Stimulated activated naive CD8-positive, alpha-beta T cell treated with anti-CD3 and anti-CD28 coated beads, Interleukin-15, Interleukin-2, amounts not matched to agents 100 ng/mL and 50 ng/mL, for 24 hours (primary cell): ENCODE data around the gene CYB5A.

Source experiments
- H3K27ac Mint-ChIP-seq: one replicate; pipeline ENCODE4 v1.8.0; 2021; ENCODE audit warnings: mild to moderate bottlenecking, mixed read lengths
- H3K27me3 Mint-ChIP-seq: one replicate; pipeline ENCODE4 v1.8.0; 2021; ENCODE audit warnings: mixed read lengths
- H3K36me3 Mint-ChIP-seq: one replicate; pipeline ENCODE4 v1.8.0; 2021; ENCODE audit warnings: low read depth, mixed read lengths
- H3K4me1 Mint-ChIP-seq: one replicate; pipeline ENCODE4 v1.8.0; 2021; ENCODE audit warnings: low read depth, mixed read lengths
- H3K4me3 Mint-ChIP-seq: one replicate; pipeline ENCODE4 v1.8.0; 2021; ENCODE audit warnings: mild to moderate bottlenecking, mixed read lengths
- H3K9me3 Mint-ChIP-seq: one replicate; pipeline ENCODE4 v1.8.0; 2021; ENCODE audit warnings: mixed read lengths

CYB5A gene

DNA sequence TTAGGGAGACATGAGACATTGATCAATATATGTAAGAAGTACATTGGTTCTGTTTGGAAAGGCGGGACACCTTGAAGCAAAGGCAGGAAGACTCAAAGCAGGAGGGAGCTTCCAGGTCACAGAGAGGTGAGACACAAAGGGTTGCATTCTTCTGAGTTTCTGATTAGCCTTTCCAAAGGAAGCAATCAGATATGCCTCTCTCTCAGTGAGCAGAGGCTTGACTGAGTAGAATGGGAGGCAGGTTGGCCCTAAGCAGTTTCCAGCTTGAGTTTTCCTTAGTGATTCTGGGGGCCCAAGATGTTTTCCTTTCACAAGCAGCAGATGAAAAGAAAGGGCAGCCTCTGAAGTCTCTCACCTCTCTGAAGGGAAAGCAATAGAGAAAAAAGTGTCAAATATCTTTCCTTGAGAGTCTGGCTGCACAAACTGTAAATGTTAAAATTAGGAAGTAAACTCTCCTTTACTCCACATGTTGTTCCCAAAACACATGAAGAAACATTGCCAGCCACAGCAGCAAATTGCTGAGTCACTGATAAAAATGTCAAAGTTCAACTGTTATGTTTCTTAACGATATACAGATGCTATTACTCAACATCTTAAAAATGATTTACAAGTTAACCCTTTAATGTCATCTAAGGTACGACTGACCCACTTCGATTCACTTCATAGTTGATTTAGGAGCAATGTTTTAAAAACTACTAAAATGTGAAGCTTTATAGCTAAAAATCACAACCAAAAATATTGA lies 40.3 kb downstream of the CYB5A start:
- Mint-ChIP-seq H3K4me1 (peaks cover 20% of the 10 kb centered on the region), H3K36me3 (peaks cover 17% of the 10 kb centered on the region), H3K9me3 (no peaks in the 10 kb centered on the region), H3K27me3 (no peaks in the 10 kb centered on the region), H3K27ac (peak overlapping the region; percentile 45), H3K4me3 (no peak overlapping the region)

DNA sequence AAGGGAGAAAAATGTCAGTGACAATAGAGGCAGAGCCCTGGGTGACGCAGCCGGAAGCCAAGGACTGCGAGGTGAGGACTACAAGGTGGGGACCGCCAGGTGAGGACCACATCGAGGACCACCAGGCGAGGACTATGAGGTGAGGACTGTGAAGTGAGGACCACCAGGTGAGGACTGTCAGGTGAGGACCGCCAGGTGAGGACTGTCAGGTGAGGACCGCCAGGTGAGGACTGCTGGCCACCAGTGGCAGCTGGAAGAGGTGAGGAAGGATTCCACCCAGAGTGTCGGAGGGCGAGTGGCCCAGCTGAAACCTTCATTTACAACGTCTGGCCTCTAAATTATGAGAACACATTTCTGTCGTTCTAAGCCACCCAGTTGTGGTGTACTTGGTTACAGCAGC lies 41.6 kb downstream of the CYB5A start:
- no peak overlapping the region for H3K27ac Mint-ChIP-seq
- peaks cover 15% of the 10 kb centered on the region for H3K36me3 Mint-ChIP-seq
- no peaks in the 10 kb centered on the region for H3K9me3 Mint-ChIP-seq
- H3K4me3 Mint-ChIP-seq: no peak overlapping the region
- H3K27me3 Mint-ChIP-seq: no peaks in the 10 kb centered on the region
- peaks cover 20% of the 10 kb centered on the region for H3K4me1 Mint-ChIP-seq

DNA sequence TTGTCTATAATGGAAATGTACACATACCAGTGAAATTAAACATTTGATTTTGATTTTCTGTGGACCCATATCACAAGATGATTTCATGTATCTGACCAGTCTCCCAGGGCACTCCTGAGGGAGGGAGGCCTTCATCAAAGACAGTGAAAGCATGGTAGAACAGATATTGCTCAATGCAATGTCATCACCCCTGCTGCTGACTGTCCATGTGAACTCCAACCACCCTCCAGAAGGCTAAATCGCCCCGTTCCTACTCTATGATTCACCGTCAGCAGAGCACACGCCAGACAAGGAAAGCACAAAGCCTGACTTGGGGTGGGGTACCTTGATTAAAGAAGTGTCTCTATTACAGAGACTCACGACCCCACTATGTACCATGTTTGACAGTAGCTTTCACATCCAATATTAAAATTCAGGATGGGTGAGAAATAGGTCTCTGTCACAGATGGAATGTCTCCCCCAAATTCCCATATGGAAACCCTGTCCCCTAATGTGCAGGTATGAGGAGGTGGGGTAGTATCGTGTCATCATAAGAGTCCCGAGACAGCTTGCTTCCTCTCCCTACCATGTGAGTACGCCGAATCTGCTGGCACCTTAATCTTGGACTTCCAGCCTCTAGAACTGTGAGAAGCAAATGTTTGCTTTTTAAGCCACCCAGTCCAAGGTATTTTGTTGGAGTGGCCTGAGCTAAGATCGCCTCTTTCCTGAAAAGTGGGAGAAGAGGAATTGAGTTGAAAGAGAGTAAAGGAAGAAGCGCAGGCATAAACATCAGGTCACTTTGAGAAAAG lies 42.4 kb downstream of the CYB5A start:
- Mint-ChIP-seq H3K36me3 (peaks cover 10% of the 10 kb centered on the region), H3K27ac (no peak overlapping the region), H3K4me1 (peaks cover 20% of the 10 kb centered on the region), H3K4me3 (no peak overlapping the region), H3K27me3 (no peaks in the 10 kb centered on the region), H3K9me3 (no peaks in the 10 kb centered on the region)

DNA sequence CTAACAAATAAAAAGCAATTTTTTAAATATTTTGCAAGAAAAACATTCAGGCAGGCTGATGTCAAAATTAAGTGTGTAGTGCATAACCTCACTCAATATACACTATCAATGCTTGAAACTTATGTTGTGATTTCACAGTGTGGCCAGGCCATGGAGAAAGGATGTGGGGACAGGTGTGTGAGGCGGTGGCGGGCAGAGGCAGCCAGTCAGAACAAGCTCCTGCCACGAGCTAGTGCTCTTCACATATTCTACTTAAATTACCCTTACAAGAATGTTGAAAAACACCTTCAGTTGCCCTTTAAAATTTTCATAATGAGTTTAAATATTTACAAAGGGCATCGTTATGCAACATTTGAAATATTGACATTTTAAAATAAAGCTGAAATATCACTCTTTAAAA lies 43.2 kb downstream of the CYB5A start:
- peaks cover 20% of the 10 kb centered on the region for H3K4me1 Mint-ChIP-seq
- H3K27ac Mint-ChIP-seq: peak overlapping the region; percentile 47
- no peaks in the 10 kb centered on the region for H3K27me3 Mint-ChIP-seq
- no peaks in the 10 kb centered on the region for H3K9me3 Mint-ChIP-seq
- no peak overlapping the region for H3K4me3 Mint-ChIP-seq
- H3K36me3 Mint-ChIP-seq: peaks cover 10% of the 10 kb centered on the region

DNA sequence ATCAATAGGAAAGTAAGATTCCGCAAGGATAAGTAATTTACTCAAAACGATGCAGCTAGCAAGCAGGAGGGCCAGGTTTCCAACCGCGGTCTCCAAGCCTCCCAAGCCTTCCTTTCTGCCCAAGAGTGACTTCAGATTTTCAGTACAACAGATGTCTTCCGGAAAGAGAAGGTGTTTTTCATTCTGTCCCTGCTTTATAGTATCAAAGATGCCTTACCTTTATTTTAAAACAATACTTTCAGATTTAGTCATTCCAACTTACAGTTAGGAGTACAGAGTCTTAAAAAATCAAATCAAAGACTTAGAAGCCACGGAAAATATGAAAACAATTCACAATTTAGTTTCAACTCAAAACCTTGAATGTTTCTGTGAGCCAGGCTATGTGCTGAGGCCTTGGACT lies 43.6 kb downstream of the CYB5A start:
- H3K4me1 Mint-ChIP-seq: peaks cover 20% of the 10 kb centered on the region
- H3K9me3 Mint-ChIP-seq: no peaks in the 10 kb centered on the region
- peaks cover 10% of the 10 kb centered on the region for H3K36me3 Mint-ChIP-seq
- no peak overlapping the region for H3K4me3 Mint-ChIP-seq
- peak overlapping the region; percentile 47 for H3K27ac Mint-ChIP-seq
- no peaks in the 10 kb centered on the region for H3K27me3 Mint-ChIP-seq

DNA sequence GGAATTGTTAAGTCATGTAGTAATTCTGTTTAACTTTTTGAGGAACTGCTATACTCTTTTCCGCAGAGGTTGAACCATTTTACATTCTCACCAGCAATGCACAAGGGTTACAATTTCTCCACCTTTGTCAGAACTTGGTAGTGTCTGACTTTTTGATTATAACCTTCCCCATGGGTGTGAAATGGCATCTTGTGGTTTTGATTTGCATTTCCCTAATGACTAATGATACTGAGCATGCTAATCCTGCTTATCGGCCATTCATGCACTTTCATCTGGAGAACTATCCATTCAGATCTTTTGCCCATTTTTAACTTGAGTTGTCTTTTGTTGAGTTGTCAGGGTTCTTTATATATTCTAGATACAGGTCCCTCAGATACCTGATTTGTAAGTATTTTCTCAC lies 47.2 kb downstream of the CYB5A start:
- no peak overlapping the region for H3K27ac Mint-ChIP-seq
- H3K36me3 Mint-ChIP-seq: no peaks in the 10 kb centered on the region
- no peaks in the 10 kb centered on the region for H3K9me3 Mint-ChIP-seq
- H3K4me3 Mint-ChIP-seq: no peak overlapping the region
- no peaks in the 10 kb centered on the region for H3K27me3 Mint-ChIP-seq
- H3K4me1 Mint-ChIP-seq: peaks cover 10% of the 10 kb centered on the region

DNA sequence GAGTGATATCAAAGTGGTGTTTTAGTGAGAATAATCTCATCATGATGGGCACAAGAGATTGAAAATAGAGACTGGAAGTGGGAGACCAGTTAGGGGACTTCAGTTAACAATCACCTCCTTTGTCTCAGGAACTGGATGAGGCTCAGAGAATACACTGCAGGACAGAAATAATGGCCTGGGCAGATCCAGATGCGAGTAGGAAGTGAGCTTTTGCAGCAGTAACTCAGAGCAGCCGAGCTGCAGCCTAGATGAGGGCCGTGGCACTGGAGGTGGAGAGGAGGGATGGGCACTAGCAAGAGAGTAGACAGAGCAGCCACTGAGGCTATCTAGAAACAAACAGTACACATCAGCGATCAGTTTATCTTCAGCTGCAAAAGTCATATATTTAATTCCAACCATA lies 48.6 kb downstream of the CYB5A start:
- Mint-ChIP-seq H3K4me1 (peaks cover 2% of the 10 kb centered on the region), H3K27me3 (no peaks in the 10 kb centered on the region), H3K4me3 (no peak overlapping the region), H3K36me3 (no peaks in the 10 kb centered on the region), H3K27ac (no peak overlapping the region), H3K9me3 (no peaks in the 10 kb centered on the region)

DNA sequence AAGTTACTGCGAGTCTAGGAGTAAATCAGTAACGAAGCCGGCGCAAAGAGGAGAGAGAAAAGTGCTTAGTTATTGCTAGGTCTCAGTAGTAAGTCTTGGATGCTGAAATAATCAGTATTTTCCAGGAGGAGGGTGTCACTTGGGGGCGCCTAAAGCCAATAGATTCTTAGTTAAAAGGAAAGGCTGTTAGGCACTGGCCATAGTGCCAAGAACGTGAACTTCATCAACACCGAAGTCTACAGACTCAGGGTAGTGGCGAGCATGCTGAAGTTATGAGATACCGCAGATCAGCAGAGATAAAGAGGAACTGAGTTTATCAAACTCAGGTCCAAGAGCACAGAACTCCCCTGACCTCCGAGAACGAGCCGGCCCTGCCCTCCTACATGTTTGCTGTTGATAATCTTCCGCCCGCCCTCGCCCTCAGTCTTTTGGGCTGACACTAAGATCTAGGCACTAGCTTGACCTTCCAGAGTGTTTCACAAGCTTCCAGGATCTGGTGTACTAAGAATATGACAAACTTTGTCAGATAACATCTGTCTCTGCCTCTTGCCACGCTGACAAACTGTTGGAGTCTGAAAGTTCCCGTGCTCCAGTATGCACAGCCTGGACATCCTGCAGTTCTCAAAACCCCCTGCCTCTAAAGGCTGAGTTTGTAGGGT lies 49.2 kb downstream of the CYB5A start:
- Mint-ChIP-seq H3K27me3 (peaks cover 5% of the 10 kb centered on the region), H3K9me3 (no peaks in the 10 kb centered on the region), H3K27ac (no peak overlapping the region), H3K4me1 (no peaks in the 10 kb centered on the region), H3K36me3 (no peaks in the 10 kb centered on the region), H3K4me3 (no peak overlapping the region)

DNA sequence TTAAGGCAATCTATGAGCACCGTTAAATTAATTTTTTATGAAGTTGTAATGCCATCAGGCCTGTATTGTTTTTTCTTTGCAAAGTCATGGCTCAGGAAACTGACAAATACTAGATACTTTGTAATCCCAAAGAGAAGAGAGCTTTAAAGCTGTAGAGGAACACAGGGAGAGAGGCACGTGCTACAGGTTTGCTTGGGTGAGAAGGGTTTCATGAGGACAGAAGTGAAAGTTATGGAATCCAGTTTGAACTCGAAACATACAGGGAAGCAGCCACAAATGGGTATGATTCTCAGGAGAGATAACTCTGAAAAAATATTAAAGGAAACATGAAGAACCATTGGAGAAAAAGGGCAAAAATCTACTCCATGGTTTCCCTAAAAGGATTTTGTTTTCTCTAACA lies 49.8 kb downstream of the CYB5A start:
- no peaks in the 10 kb centered on the region for H3K9me3 Mint-ChIP-seq
- H3K27me3 Mint-ChIP-seq: peaks cover 11% of the 10 kb centered on the region
- no peaks in the 10 kb centered on the region for H3K4me1 Mint-ChIP-seq
- H3K36me3 Mint-ChIP-seq: no peaks in the 10 kb centered on the region
- H3K27ac Mint-ChIP-seq: no peak overlapping the region
- no peak overlapping the region for H3K4me3 Mint-ChIP-seq

DNA sequence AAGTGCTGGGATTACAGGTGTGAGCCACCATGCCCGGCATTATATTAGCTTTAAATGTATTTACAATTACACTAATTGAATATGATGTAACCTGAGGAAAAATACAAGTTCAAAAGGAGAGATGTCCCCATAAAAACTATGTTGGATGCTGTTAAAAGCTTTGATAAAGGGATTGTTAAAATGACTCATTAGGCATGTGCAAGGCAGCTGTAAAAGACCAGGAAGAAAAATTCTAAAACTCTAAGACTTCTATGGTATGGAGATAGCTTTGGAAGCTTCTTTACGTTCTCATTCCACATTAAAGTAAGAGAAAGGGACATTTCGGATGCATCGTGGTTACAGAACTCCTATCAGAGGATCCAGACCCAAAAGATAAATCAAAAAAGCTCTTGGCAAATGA lies 50.3 kb downstream of the CYB5A start:
- Mint-ChIP-seq H3K27me3 (peaks cover 11% of the 10 kb centered on the region), H3K36me3 (no peaks in the 10 kb centered on the region), H3K4me1 (no peaks in the 10 kb centered on the region), H3K4me3 (no peak overlapping the region), H3K27ac (no peak overlapping the region), H3K9me3 (no peaks in the 10 kb centered on the region)

DNA sequence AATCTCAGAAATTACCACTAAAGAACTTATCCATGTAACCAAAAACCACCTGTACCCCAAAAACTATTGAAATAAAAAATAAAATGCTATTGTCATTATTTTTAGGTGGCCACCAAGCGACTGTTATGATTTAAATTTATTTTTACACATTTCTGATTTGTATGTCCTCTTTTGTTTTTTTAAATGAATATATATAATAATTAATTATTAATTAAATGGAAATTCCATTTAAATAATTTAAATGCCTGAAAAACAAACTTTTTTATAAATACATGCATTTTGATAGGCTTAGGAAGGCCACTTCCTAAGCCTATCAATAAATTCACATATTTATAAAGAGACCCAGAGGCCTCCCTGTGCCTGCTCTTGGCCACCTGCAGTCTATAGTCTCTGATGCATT lies 52.2 kb downstream of the CYB5A start:
- H3K4me1 Mint-ChIP-seq: no peaks in the 10 kb centered on the region
- H3K4me3 Mint-ChIP-seq: no peak overlapping the region
- H3K27ac Mint-ChIP-seq: no peak overlapping the region
- H3K9me3 Mint-ChIP-seq: no peaks in the 10 kb centered on the region
- H3K27me3 Mint-ChIP-seq: peaks cover 11% of the 10 kb centered on the region
- H3K36me3 Mint-ChIP-seq: no peaks in the 10 kb centered on the region

DNA sequence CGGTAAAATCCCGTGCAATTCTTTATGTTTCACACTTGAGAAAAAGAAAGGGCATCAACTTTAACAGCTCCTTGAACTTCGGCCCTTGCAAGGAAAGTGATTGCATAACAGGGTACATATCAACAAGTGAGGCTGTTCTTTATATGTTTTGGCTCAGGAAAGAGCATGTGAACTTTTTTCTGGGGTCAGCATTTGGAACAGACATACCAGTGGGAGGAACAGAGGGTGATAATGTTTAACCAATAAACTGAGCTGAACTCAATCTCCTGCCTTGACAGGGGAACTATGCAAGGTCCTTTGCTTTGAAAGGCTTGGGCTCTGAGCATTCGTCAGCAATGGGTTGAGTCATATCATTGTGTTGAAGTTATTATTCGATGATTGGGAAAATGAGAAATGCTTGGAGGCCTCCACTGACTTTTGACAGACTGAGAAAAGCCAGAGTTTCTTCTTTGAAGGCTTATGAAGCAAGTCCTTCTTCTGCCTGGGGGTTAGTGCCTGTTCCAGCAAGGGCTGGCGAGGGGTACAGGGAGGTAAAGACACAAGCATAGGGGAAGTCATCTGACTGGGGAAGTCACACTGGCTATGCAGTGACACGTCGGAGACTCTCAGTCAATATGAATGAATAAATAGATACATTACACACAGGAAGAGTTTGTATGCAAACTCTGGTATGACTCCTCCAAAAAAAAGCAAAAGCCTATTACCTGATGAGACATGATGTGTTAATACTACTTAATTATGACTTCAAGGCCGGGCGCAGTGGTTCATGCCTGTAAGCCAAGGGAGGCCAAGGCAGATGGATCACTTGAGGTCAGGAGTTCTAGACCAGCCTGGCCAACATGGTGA lies 57.2 kb downstream of the CYB5A start:
- Mint-ChIP-seq H3K9me3 (no peaks in the 10 kb centered on the region), H3K36me3 (no peaks in the 10 kb centered on the region), H3K27ac (no peak overlapping the region), H3K4me1 (no peaks in the 10 kb centered on the region), H3K27me3 (peaks cover 11% of the 10 kb centered on the region), H3K4me3 (no peak overlapping the region)

DNA sequence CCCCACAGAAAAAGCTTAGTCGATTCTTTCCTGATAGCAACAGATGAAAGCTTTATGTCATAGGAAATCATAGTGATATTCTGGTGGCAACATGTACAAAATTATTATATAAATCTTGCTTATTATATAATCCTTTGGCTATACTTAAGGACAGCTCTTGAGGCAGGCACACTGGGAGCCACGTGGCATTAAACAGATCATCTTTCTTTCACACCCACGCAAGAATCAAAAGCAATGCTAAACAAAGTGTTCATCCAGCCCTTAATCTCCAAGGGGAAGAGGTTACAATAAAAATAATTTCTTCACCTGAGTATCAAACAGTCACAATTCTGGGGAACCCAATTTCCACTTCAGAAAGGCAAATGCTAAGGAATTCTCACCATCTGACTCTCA lies 57.8 kb downstream of the CYB5A start:
- no peaks in the 10 kb centered on the region for H3K36me3 Mint-ChIP-seq
- H3K27me3 Mint-ChIP-seq: peaks cover 11% of the 10 kb centered on the region
- H3K4me1 Mint-ChIP-seq: no peaks in the 10 kb centered on the region
- no peak overlapping the region for H3K27ac Mint-ChIP-seq
- no peaks in the 10 kb centered on the region for H3K9me3 Mint-ChIP-seq
- H3K4me3 Mint-ChIP-seq: no peak overlapping the region

DNA sequence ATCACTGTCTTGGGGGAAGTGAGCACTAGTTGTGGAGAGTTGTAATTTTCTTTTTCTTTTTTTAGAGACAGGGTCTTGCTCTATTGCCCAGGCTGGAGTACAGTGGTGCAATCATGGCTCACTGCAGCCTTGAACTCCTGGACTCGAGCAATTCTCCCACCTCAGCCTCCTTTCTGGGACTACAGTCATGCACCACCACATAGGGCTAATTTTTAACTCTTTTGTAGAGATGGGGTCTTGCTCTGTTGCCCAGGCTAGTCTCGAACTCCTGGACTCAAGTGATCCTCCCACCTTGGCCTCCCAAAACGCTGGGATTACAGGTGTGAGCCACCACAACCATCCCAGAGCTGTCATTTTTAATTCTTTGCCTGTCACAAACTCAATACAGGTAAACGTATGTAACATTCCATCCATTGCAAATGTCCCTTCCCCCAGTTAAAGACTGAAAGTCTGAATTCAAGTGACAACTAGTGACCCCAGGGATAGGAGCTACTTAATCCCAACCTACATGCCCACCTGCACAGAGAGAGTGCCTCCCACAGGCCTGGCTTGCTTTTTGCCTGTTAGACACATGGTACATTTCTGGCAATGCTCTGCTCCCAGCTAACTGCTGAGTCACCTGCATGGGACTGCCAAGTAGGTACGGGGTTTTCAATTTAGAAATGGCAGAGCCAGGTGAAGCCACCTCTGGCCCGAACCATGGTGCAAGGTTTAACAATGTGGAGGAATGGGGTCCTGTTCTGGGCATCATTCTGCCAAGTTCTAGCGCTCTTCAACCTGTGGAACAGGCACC lies 60.6 kb downstream of the CYB5A start:
- no peaks in the 10 kb centered on the region for H3K36me3 Mint-ChIP-seq
- H3K27me3 Mint-ChIP-seq: no peaks in the 10 kb centered on the region
- H3K4me1 Mint-ChIP-seq: no peaks in the 10 kb centered on the region
- H3K9me3 Mint-ChIP-seq: no peaks in the 10 kb centered on the region
- H3K4me3 Mint-ChIP-seq: no peak overlapping the region
- no peak overlapping the region for H3K27ac Mint-ChIP-seq
